GM12801 (cell line): ENCODE measurements around the gene COPZ1.
A peak's percentile ranks its signal among the peaks of the same experiment; 100 is the strongest.

Source experiments
- CTCF ChIP-seq: IDR thresholded peaks from one replicate; pipeline ENCODE4 v1.5.1; 2011; ENCODE audit warnings: control low read depth; ENCODE audit not compliant: insufficient read length; ENCODE audit errors: extremely low read depth

The COPZ1 gene

GRCh38 chr12:54368709-54369596, 44.0 kb downstream of the COPZ1 start:
- peak; percentile 62 for TF ChIP-seq CTCF

- TF ChIP-seq CTCF = no peak
These were observed 44.7 kb downstream of the COPZ1 start for GRCh38 chr12:54369597-54370131.

- TF ChIP-seq CTCF = no peak
These were observed 45.3 kb downstream of the COPZ1 start for GRCh38 chr12:54370171-54370730.

- TF ChIP-seq CTCF = no peak
These were observed 46.6 kb downstream of the COPZ1 start for GRCh38 chr12:54371328-54372112.

- TF ChIP-seq CTCF = no peak
These were observed 47.3 kb downstream of the COPZ1 start for GRCh38 chr12:54372113-54372806.

GRCh38 chr12:54373649-54374561, 49.0 kb downstream of the COPZ1 start:
- no peak for TF ChIP-seq CTCF
